ENCODE results near the gene POU3F1.

The POU3F1 gene

GRCh38 chr1:38084113-38084512 lies 37.5 kb upstream of the POU3F1 start:
- no peaks in the 10 kb centered on the region for H3K79me2 ChIP-seq (ENCODE audit: insufficient read depth, low read length)
- no peaks in the 10 kb centered on the region for H3K27me3 ChIP-seq (ENCODE audit: low read length)
- H3K9me3 ChIP-seq (ENCODE audit: insufficient read depth, low read length) = no peaks in the 10 kb centered on the region
- no peaks in the 10 kb centered on the region for H4K20me1 ChIP-seq (ENCODE audit: low read depth, low read length)
- no peaks in the 10 kb centered on the region for H3K9me2 ChIP-seq (replicated peaks; ENCODE audit: insufficient read depth, low read length)
- no peaks in the 10 kb centered on the region for H3K36me3 ChIP-seq (ENCODE audit: low read length)
- H3K9ac ChIP-seq (ENCODE audit: low read length) = no peak overlapping the region
- H3K4me3 ChIP-seq (ENCODE audit: insufficient read depth, low read length, poor library complexity, severe bottlenecking) = no peak overlapping the region
- H2AFZ ChIP-seq (ENCODE audit: low read depth, low read length, severe bottlenecking) = no peak overlapping the region
- H3F3A ChIP-seq (ENCODE audit: insufficient read depth) = no peaks in the 10 kb centered on the region
- H3K27ac ChIP-seq (ENCODE audit: low read depth, low read length) = no peak overlapping the region
- TF ChIP-seq CTCF (IDR thresholded peaks at IDR 0.05; ENCODE audit: insufficient read depth, low read length, poor library complexity, severe bottlenecking) (no peak), EZH2phosphoT487 (conservative IDR thresholded peaks at IDR 0.05; ENCODE audit: low read length) (no peak)
- H3K4me2 ChIP-seq (ENCODE audit: low read depth, low read length, poor library complexity, severe bottlenecking) = no peak overlapping the region

GRCh38 chr1:38083541-38083940 lies 36.9 kb upstream of the POU3F1 start:
- Histone ChIP-seq H3K27ac (ENCODE audit: low read depth, low read length) (no peak overlapping the region), H3K79me2 (ENCODE audit: insufficient read depth, low read length) (no peaks in the 10 kb centered on the region), H2AFZ (ENCODE audit: low read depth, low read length, severe bottlenecking) (no peak overlapping the region), H3K9ac (ENCODE audit: low read length) (no peak overlapping the region), H4K20me1 (ENCODE audit: low read depth, low read length) (no peaks in the 10 kb centered on the region), H3K9me3 (ENCODE audit: insufficient read depth, low read length) (no peaks in the 10 kb centered on the region), H3K36me3 (ENCODE audit: low read length) (no peaks in the 10 kb centered on the region), H3K4me2 (ENCODE audit: low read depth, low read length, poor library complexity, severe bottlenecking) (no peak overlapping the region), H3F3A (ENCODE audit: insufficient read depth) (no peaks in the 10 kb centered on the region), H3K9me2 (replicated peaks; ENCODE audit: insufficient read depth, low read length) (no peaks in the 10 kb centered on the region), H3K4me3 (ENCODE audit: insufficient read depth, low read length, poor library complexity, severe bottlenecking) (no peak overlapping the region), H3K27me3 (ENCODE audit: low read length) (no peaks in the 10 kb centered on the region)
- TF ChIP-seq CTCF (IDR thresholded peaks at IDR 0.05; ENCODE audit: insufficient read depth, low read length, poor library complexity, severe bottlenecking) = no peak
- no peak for TF ChIP-seq EZH2phosphoT487 (conservative IDR thresholded peaks at IDR 0.05; ENCODE audit: low read length)

- Histone ChIP-seq H3K4me2 (ENCODE audit: low read depth, low read length, poor library complexity, severe bottlenecking) (no peak overlapping the region), H3K9me2 (replicated peaks; ENCODE audit: insufficient read depth, low read length) (no peaks in the 10 kb centered on the region), H4K20me1 (ENCODE audit: low read depth, low read length) (no peaks in the 10 kb centered on the region), H3K4me3 (ENCODE audit: insufficient read depth, low read length, poor library complexity, severe bottlenecking) (no peak overlapping the region), H3K9me3 (ENCODE audit: insufficient read depth, low read length) (no peaks in the 10 kb centered on the region), H3K9ac (ENCODE audit: low read length) (no peak overlapping the region), H3K79me2 (ENCODE audit: insufficient read depth, low read length) (no peaks in the 10 kb centered on the region), H3K36me3 (ENCODE audit: low read length) (no peaks in the 10 kb centered on the region), H3K27me3 (ENCODE audit: low read length) (no peaks in the 10 kb centered on the region), H2AFZ (ENCODE audit: low read depth, low read length, severe bottlenecking) (no peak overlapping the region), H3F3A (ENCODE audit: insufficient read depth) (no peaks in the 10 kb centered on the region), H3K27ac (ENCODE audit: low read depth, low read length) (no peak overlapping the region)
- TF ChIP-seq CTCF (IDR thresholded peaks at IDR 0.05; ENCODE audit: insufficient read depth, low read length, poor library complexity, severe bottlenecking) = no peak
- no peak for TF ChIP-seq EZH2phosphoT487 (conservative IDR thresholded peaks at IDR 0.05; ENCODE audit: low read length)
Measured at GRCh38 chr1:38082769-38083263, 36.2 kb upstream of the POU3F1 start.

Data from SU-DHL-6 (cell line).